Heart right ventricle (tissue), 16 donors: ENCODE results near the gene CISTR. TPM values are rescaled to one million over a fixed set of nuclear protein-coding genes. Genes with fewer than 3 reads are reported as not detected.

ENCODE experiments used
- ATAC-seq, 8 donors: fragments of 200-7000 bp; cut with Tn5 transposase; one replicate each; pipeline ENCODE4 v1.9.1; 2020; ENCODE audit warnings: mild to moderate bottlenecking in 8 of 8, moderate library complexity in 8 of 8, moderate number of reproducible peaks in 1 of 8
- DNase-seq, 2 donors: peaks; one replicate each; pipeline ENCODE4 v3.0.0-alpha.2; 2020
- H3K27ac ChIP-seq, 10 donors: fragments of 200-600 bp; sonication (generic) in 2 of 10; one replicate each; pipeline versions ENCODE4 v1.5.0 to v1.8.0; 2020 to 2022; ENCODE audit warnings: mild to moderate bottlenecking in 3 of 10
- H3K27me3 ChIP-seq, 7 donors: fragments of 200-600 bp; one replicate each; pipeline ENCODE4 v1.8.0; 2021 to 2022; ENCODE audit warnings: mild to moderate bottlenecking in 2 of 7
- H3K36me3 ChIP-seq, 9 donors: fragments of 200-600 bp; sonication (generic) in 1 of 9; one replicate each; pipeline versions ENCODE4 v1.5.0 to v1.8.0; 2020 to 2022; ENCODE audit warnings: mild to moderate bottlenecking in 2 of 9
- H3K4me1 ChIP-seq, 9 donors: fragments of 200-600 bp; sonication (generic) in 1 of 9; one replicate each; pipeline versions ENCODE4 v1.5.0 to v1.8.0; 2020 to 2022; ENCODE audit warnings: mild to moderate bottlenecking in 4 of 9
- H3K4me3 ChIP-seq, 10 donors: fragments of 200-600 bp; sonication (generic) in 2 of 10; one replicate each; pipeline versions ENCODE4 v1.5.0 to v1.8.0; 2020 to 2022; ENCODE audit warnings: mild to moderate bottlenecking in 7 of 10, moderate library complexity in 2 of 10
- H3K9me3 ChIP-seq, 11 donors: fragments of 200-600 bp in 10 of 11; sonication (generic) in 2 of 11; one replicate each; pipeline versions ENCODE4 v1.5.0 to v1.8.0; 2013 to 2022; ENCODE audit warnings: mild to moderate bottlenecking in 2 of 11, control low read depth in 1 of 11, moderate library complexity in 1 of 11
- CTCF ChIP-seq, 9 donors: fragments of 200-600 bp; sonication (generic) in 2 of 9; IDR thresholded peaks; one replicate each; pipeline versions ENCODE4 v1.5.0 to v1.8.0; 2021 to 2022; ENCODE audit warnings: antibody characterized with exemption in 9 of 9, mild to moderate bottlenecking in 5 of 9, moderate library complexity in 1 of 9
- WGBS, 2 donors: extraction: QIAGEN DNeasy Blood & Tissue Kit; methylation state at CpG; one replicate each; pipeline ENCODE4 v1.1.7; 2013; ENCODE audit warnings: inconsistent platforms in 1 of 2; 5-methylcytosine and 5-hydroxymethylcytosine counted together
- intact Hi-C, 10 donors: fragments of 100-400 bp; cut with DNase I; formaldehyde crosslinking; loops; one replicate each; pipeline versions ENCODE4 v1.11.1 to v1.14.2; 2022
- polyA plus RNA-seq, 2 donors: library from polyadenylated mRNA; stranded (reverse); fragments of 200-250 nt; gene quantifications; one replicate each; pipeline ENCODE4 v1.2.3, GENCODE V29; 2013
- total RNA-seq, 10 donors: library from RNA; stranded (reverse); fragmentation: NEBNext Ultra II Directional in 3 of 10; extraction: Animal tissue kit (Norgen Biotek cat#: 25700) in 3 of 10; gene quantifications; one replicate each; pipeline versions ENCODE4 v1.2.1 to v1.2.4, GENCODE V29; 2021 to 2023
- donor health status: Arrhythmogenic right ventricular cardiomyopathy.
- donor health status: ischemic (EF 13 %, LVEDD 7.1; RV severe dilation, severe dysfunction).
- donor health status: healthy with polysubstance abuse.
- donor health status: DM: no; HTN: yes; CAD: no.
- donor health status: DM: no; HTN: no; CAD: no.
- donor health status: ischemic (EF 25% LVEDD 6.9; RV normal size, moderate dysfunction).
- donor health status: ischemic (EF 25% LVEDD 5.7; RV mildly dilated, moderate dysfunction).
- donor health status: healthy.
- donor health status: DM: yes; HTN: yes; CAD: no.
- donor health status: Ischemic cardiomyopathy.
- donor health status: ischemic (EF 35%, LVEDD 5.7; RV mildly dilated, moderate dysfunction).
- donor health status: nonischemic (EF 11% LVEDD 7.7; RV severe dilation, severe dysfunction).
- donor health status: DM: yes; HTN: yes; CAD: no.
- donor health status: PGD.
- donor health status: ischemic (EF 29% LVEDD 5.4; RV normal size, mild dysfunction).
- donor health status: nonischemic (EF 23%, LVEDD 6.1; RV moderate dilation, normal function).

CISTR gene
- total and polyA plus RNA-seq, 12 donors, result 0.16 to 3.6 (median 2.6) TPM; not detected in 1

- peak in 8 of 9 donors; percentile 15 to 53 (median 31) for TF ChIP-seq CTCF (IDR thresholded peaks at IDR 0.05)
- intact Hi-C loops, result loop anchor here in 1 of 10 donors (10.0 kb wide), 1 partner anchor 403 kb away; no protein-coding TSS in a partner anchor
- DNase-seq, result no peak
Measured at GRCh38 chr12:53791735-53792326, 40.1 kb upstream of the CISTR start.

DNA sequence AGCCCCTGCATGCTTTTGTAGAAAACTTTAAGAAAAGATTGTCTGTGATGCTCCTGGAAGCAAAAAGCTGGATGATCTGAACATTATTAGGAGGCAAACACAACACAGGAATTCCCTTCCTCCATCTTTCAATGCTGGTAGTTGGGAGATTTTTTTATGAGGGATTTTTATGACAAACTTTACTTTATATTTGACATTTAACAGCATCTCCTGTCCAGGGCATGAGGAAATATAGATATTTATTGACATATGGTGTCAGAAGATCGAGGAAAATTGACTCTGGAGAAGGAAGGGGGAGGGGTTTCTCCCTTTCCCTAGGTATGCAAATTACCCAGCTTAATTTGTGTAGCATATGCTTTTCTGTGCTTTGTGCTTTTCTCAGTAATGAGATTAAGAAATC lies 37.8 kb upstream of the CISTR start:
- no peak for DNase-seq
- Histone ChIP-seq H3K9me3 (no peaks in the 10 kb centered on the region), H3K4me3 (no peak overlapping the region), H3K4me1 (no peaks in the 10 kb centered on the region), H3K27me3 (peaks cover 0 to 84% (median 58%) of the 10 kb centered on the region in 7 donors), H3K27ac (no peak overlapping the region), H3K36me3 (no peaks in the 10 kb centered on the region)
- TF ChIP-seq CTCF (IDR thresholded peaks at IDR 0.05), result no peak
- WGBS, 2 donors, result 51 to 54% methylated on average over 1 of the region's 1 CpG
- ATAC-seq, result no peak
- intact Hi-C loops, result no loop called here

More at GRCh38 chr12:53791735-53792326, 40.1 kb upstream of the CISTR start:
- H3K36me3 ChIP-seq, result no peaks in the 10 kb centered on the region
- no peaks in the 10 kb centered on the region for H3K4me1 ChIP-seq
- peaks cover 0 to 83% (median 66%) of the 10 kb centered on the region in 7 donors for H3K27me3 ChIP-seq
- H3K9me3 ChIP-seq, result no peaks in the 10 kb centered on the region
- no peak overlapping the region for H3K27ac ChIP-seq
- 4 to 9% methylated on average over 1 of the region's 1 CpG for WGBS, 2 donors
- no peak for ATAC-seq
- no peak overlapping the region for H3K4me3 ChIP-seq

GRCh38 chr12:53788892-53789291 lies 37.1 kb upstream of the CISTR start:
- 82 to 92% methylated on average over 1 of the region's 1 CpG for WGBS, 2 donors
- no peak overlapping the region for H3K27ac ChIP-seq
- no peak overlapping the region for H3K4me3 ChIP-seq
- no peaks in the 10 kb centered on the region for H3K36me3 ChIP-seq
- H3K27me3 ChIP-seq, result peaks cover 0 to 84% (median 65%) of the 10 kb centered on the region in 7 donors
- no peak for ATAC-seq
- H3K9me3 ChIP-seq, result no peaks in the 10 kb centered on the region
- no peaks in the 10 kb centered on the region for H3K4me1 ChIP-seq
- DNase-seq, result no peak
- intact Hi-C loops, result no loop called here
- no peak for TF ChIP-seq CTCF (IDR thresholded peaks at IDR 0.05)

DNA sequence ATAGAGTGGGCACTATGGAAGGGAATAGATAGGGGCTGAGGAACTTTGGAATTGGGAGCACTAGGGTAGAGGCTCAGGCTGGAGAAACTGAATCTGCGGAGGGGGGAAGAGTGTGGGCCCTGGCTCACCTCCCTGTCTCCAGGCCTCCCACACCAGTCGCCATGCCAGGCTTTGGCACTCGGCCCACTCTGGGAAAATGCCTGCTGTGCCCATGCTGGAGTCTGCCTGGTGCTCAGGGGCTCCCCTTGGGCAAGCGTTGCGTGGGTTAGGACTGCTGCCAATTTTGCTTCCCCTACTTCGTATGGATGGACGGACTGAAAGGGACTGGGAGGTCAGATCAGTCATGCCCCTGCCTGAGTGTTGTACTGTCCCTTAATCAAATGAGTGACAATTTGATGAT lies 34.6 kb upstream of the CISTR start:
- H3K27ac ChIP-seq, result no peak overlapping the region
- no peaks in the 10 kb centered on the region for H3K9me3 ChIP-seq
- no peak for TF ChIP-seq CTCF (IDR thresholded peaks at IDR 0.05)
- ATAC-seq (no peak), DNase-seq (no peak)
- no peaks in the 10 kb centered on the region for H3K4me1 ChIP-seq
- intact Hi-C loops, result no loop called here
- H3K4me3 ChIP-seq, result no peak overlapping the region
- H3K27me3 ChIP-seq, result peaks cover 0 to 93% (median 76%) of the 10 kb centered on the region in 7 donors
- 73 to 74% methylated on average over 7 of the region's 7 CpGs for WGBS, 2 donors
- H3K36me3 ChIP-seq, result no peaks in the 10 kb centered on the region
